Measurements from ENCODE around the gene NAPSA. TPM values are rescaled to one million over a fixed set of nuclear protein-coding genes. Genes with fewer than 3 reads are reported as not detected.

NAPSA gene
- total and polyA plus RNA-seq, 2 donors (not counting 3 experiments of a cell fraction or from before 2014, with no cell fraction given): 0.19 TPM; not detected in 1

GRCh38 chr19:50368649-50369570 is 3.5 kb upstream of the NAPSA start:
- no peaks in the 10 kb centered on the region for H3K79me2 ChIP-seq (ENCODE audit: control insufficient read depth, insufficient read depth, low read length)
- DNase-seq (ENCODE audit: low read depth, low spot score) (peak; percentile 80), FAIRE-seq (peak; percentile 95)
- peak overlapping the region; percentile 19 for H3K27ac ChIP-seq (ENCODE audit: insufficient read depth, low read depth, low read length)
- peak overlapping the region; percentile 76 for H2AFZ ChIP-seq (ENCODE audit: low read depth, low read length)
- no peaks in the 10 kb centered on the region for H3K9me1 ChIP-seq (replicated peaks; ENCODE audit: control insufficient read depth, extremely low read depth, insufficient read depth, low read length)
- H3K36me3 ChIP-seq (ENCODE audit: control insufficient read depth in 2 of 2, extremely low read depth in 1 of 2, insufficient read depth in 2 of 2, low read length in 2 of 2): no peaks in the 10 kb centered on the region
- dilution Hi-C loops (cut with MboI; ENCODE audit: extremely low pct_ligation_motif_present, low sequenced_read_pairs) (no loop called here), intact Hi-C loops (cut with micrococcal nuclease) (loop anchor here (1.0 kb wide), 8 partner anchors 12 to 553 kb away; no protein-coding TSS in a partner anchor)
- H3K9ac ChIP-seq (replicated peaks; ENCODE audit: extremely low read depth, insufficient read depth, low read length): peak overlapping the region; percentile 65
- no peaks in the 10 kb centered on the region for H3K27me3 ChIP-seq (ENCODE audit: control insufficient read depth in 2 of 2, insufficient read depth in 2 of 2, low read length in 2 of 2)
- peak overlapping the region; percentile 20 to 53 (median 42) for H3K4me3 ChIP-seq (replicated peaks in 1 of 3; ENCODE audit: insufficient read depth in 1 of 3, low read depth in 1 of 3, low read length in 3 of 3)
- POLR2A ChIA-PET: no interaction called here
- peaks cover 5% of the 10 kb centered on the region for H3K4me1 ChIP-seq (ENCODE audit: control insufficient read depth, extremely low read depth, insufficient read depth, low read length)
- no TSS peak for BruUV-seq (replicated peaks)
- TF ChIP-seq GATA2 (IDR thresholded peaks at IDR 0.05; ENCODE audit: insufficient read depth, insufficient read length, low read depth, low read length) (no peak), EZH2 (IDR thresholded peaks at IDR 0.05; ENCODE audit: borderline replicate concordance, low read depth, low read length, severe bottlenecking) (no peak), POLR2AphosphoS5 (IDR thresholded peaks at IDR 0.05; ENCODE audit: insufficient read depth, low read depth, low read length) (no peak), MAX (IDR thresholded peaks at IDR 0.05; ENCODE audit: insufficient read depth, insufficient read length) (peak; percentile 40), MYC (IDR thresholded peaks at IDR 0.05; ENCODE audit: low read depth, low read length) (no peak), POLR2A (IDR thresholded peaks at IDR 0.05; ENCODE audit: low read depth, low read length) (no peak), CTCF (IDR thresholded peaks at IDR 0.05; ENCODE audit: extremely low read depth in 1 of 2, insufficient read depth in 1 of 2, low read depth in 1 of 2, low read length in 2 of 2) (peak; percentile 71 to 84)
- H3K9me3 ChIP-seq (replicated peaks; ENCODE audit: control insufficient read depth, insufficient read depth, low read length): no peaks in the 10 kb centered on the region
- CTCF ChIA-PET: interaction anchor here (0.6 to 5.5 kb wide), 38 partner anchors 8 to 555 kb away, joined by 3 to 144 read pairs (median 5); partner anchors contain the start of genes JOSD2, KCNC3 and POLD1
- no peaks in the 10 kb centered on the region for H4K20me1 ChIP-seq (replicated peaks; ENCODE audit: control insufficient read depth, extremely low read depth, insufficient read depth, low read length)
- peak overlapping the region; percentile 68 for H3K4me2 ChIP-seq (ENCODE audit: insufficient read depth, low read length)

Data from endothelial cell of umbilical vein (primary cell).